ENCODE results near the gene IYD.

Gene IYD

DNA sequence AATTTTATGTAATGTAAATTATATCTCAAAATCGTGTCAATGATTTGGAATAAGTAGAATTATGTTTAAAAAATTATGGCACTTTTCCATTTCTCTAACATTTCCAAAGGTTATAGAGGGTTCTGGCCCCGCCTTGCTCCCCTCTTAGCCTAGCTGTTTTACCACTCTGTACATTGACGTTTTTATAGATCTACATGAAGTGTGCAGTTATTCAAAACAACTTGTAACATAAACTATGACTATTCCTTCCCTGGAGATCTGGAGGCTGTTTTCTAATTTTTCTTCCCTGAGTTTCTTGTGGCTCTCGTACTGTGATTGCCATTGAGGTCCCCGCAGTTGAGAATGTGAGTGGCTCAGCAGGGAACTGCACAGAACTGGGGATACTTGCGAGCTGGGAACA is 48.4 kb downstream of the IYD start:
- H3K4me3 ChIP-seq (ENCODE audit: low read depth, low read length) = no peak overlapping the region
- TF ChIP-seq, protein P1, sequence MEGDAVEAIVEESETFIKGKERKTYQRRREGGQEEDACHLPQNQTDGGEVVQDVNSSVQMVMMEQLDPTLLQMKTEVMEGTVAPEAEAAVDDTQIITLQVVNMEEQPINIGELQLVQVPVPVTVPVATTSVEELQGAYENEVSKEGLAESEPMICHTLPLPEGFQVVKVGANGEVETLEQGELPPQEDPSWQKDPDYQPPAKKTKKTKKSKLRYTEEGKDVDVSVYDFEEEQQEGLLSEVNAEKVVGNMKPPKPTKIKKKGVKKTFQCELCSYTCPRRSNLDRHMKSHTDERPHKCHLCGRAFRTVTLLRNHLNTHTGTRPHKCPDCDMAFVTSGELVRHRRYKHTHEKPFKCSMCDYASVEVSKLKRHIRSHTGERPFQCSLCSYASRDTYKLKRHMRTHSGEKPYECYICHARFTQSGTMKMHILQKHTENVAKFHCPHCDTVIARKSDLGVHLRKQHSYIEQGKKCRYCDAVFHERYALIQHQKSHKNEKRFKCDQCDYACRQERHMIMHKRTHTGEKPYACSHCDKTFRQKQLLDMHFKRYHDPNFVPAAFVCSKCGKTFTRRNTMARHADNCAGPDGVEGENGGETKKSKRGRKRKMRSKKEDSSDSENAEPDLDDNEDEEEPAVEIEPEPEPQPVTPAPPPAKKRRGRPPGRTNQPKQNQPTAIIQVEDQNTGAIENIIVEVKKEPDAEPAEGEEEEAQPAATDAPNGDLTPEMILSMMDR (IDR thresholded peaks at IDR 0.05; ENCODE audit: insufficient read depth, low read depth, low read length, missing control alignments) = no peak
- DNase-seq (ENCODE audit: low read depth) = no peak

DNA sequence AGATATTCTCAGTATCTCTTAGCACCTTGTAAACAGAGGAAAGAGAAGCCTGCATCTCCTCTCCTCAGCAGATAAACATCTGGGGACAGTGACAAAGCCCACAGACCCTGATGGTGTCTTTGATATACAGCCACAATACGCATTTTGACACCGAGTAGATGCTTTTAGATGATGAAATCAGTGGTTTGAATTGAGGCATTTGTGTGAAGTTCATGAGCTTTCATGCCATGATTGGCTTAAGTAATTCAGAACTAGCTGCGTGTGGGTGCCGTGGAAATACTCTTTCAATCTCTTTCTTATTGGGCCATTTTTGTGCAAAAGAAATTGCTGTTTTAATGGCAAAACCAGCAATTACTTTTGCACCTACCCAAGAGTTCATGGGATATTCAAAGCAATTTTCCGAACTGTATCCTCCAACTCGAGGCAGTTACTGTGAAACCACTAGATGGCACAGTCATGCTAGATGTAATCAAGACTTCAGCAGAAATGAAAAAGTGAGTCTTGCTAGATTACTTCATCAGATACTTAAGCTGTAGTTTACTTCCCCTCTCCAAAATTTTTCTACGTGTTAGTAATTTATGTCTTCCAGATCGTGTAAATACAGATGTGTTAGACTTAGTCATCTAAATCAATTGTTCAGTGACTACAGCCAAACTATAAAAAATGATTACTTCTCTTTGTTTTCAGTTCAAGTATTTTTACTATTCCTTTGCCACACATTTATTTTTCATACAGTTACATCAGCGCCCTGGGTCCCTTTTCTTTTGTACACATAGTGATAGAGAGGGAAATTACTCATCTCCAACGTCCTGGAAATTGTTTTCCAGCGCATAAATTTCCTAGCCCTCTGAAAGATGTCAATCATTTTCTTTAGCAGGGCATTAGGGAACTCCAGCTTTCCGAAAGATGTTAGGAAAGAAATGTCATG is 49.4 kb downstream of the IYD start:
- TF ChIP-seq, protein P1 (IDR thresholded peaks at IDR 0.05; ENCODE audit: insufficient read depth, low read depth, low read length, missing control alignments) = peak; percentile 81
- no peak overlapping the region for H3K4me3 ChIP-seq (ENCODE audit: low read depth, low read length)
- DNase-seq (ENCODE audit: low read depth) = peak; percentile 70

DNA sequence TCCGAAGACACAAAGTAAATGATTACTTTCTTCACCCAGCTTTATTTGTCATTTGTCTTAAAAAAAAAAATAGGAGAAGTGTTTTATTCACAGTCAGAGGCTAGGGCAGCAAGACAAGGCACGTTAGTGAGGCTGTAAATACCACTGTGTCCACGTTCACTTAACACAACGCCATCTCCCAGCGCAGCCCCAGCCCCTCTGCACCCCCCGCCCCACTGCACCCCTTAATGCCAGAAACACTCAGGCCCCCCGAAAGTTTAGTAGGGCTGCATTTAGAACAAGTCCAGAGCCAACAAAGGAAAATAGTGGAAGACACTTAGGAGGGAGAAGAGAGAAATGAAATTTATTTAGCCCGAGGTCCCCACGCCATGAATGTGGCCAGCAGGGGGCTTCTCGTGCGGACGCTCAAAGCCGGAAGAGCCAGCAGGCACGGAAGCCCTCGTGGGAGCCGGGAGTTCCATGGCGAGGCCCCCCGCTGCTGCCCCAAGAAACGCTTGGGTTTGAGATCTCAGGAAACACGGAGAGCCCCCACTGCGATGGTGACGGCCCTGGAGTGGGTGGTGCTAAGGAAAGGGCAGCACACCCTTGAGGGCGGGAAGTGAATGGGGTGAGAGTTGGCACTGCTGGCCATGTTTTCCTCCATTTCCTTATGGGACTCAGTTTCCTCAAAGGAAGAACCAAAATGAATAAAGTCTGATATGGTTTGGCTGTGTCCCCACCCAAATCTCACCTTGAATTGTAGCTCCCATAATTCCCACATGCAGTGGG is 50.2 kb downstream of the IYD start:
- no peak overlapping the region for H3K4me3 ChIP-seq (ENCODE audit: low read depth, low read length)
- TF ChIP-seq, protein P1 (IDR thresholded peaks at IDR 0.05; ENCODE audit: insufficient read depth, low read depth, low read length, missing control alignments) = peak; percentile 44
- DNase-seq (ENCODE audit: low read depth) = peak; percentile 57

DNA sequence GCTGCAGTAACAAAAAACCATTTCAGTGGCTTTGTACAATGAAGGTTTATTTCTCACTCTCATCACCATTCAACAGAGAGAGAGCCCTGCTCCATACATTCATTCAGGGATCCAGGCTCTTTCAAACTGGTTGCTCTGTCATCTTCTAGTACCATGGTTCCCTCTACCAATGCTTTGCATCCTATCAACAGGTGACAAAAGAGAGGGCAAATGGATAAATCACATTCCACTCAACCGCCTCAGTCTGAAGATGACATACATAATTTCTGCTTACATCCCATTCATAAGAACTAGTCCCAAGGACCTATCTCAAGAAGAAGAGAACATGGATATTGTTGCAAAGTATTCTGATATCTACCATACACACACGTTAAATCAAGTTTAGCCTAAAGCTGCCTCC is 51.6 kb downstream of the IYD start:
- DNase-seq (ENCODE audit: low read depth) = no peak
- no peak overlapping the region for H3K4me3 ChIP-seq (ENCODE audit: low read depth, low read length)
- TF ChIP-seq, protein P1 (IDR thresholded peaks at IDR 0.05; ENCODE audit: insufficient read depth, low read depth, low read length, missing control alignments) = no peak

DNA sequence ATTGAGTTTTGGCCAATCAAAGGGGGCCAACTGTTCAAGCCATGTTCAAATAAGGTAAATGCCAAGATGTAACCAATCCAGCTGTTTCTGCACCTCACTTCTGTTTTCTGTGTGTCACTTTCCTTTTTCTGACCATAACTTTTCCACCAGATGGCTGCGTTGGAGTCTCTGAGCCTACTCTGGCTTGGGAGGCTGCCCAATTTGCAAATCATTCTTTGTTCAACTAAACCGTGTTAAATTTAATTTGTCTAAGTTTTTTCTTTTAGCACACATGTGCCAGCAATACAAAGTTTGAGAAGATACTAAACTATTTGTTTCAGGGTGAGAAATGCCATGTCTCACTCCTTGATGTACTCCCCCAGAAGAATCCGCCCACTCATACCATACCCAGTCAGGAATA is 52.1 kb downstream of the IYD start:
- TF ChIP-seq, protein P1 (IDR thresholded peaks at IDR 0.05; ENCODE audit: insufficient read depth, low read depth, low read length, missing control alignments) = no peak
- H3K4me3 ChIP-seq (ENCODE audit: low read depth, low read length) = no peak overlapping the region
- no peak for DNase-seq (ENCODE audit: low read depth)

DNA sequence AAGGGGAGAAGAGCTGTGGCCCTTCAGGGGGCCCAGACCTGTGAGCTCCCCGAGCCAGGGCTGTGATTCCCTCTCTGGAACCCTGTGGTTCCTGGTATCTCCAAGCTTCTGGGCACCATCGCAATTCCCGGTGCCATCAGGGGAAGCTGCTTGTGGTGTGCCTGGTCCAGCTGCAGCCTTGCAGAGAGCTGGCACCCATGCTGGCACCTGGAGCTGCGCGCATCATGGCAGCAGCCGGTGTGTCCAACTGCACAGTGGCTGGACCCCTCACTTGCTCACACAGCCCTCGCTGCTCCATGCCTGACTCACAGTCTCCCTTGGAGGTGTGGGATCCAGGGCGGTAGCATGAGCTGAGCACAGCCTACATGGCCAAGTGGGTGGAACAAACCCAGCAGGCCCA is 56.7 kb downstream of the IYD start:
- TF ChIP-seq, protein P1 (IDR thresholded peaks at IDR 0.05; ENCODE audit: insufficient read depth, low read depth, low read length, missing control alignments) = no peak
- DNase-seq (ENCODE audit: low read depth) = no peak
- H3K4me3 ChIP-seq (ENCODE audit: low read depth, low read length) = no peak overlapping the region
